ENCODE results near the gene IGSF21.

DNA sequence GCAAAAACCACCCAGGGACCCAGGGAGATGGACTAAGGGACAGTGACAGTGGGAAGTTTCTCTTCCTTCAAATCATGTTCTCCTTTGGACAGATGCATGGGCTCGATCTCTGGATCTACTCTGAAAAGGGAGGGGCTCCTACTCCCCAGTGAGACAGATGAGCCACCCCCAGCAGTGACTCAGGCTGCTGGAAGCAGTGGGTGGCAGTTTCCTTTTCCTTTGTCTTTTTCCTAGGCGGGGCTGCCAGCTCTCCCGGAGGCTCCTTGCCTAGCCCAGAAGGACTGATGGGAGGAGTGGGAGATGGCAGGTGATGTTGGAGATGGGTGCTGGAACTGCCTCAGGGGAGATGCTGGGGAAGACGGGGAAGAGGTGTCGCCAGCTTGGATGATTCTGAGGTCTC is 41.0 kb upstream of the IGSF21 start:
- TF ChIP-seq, protein P1, sequence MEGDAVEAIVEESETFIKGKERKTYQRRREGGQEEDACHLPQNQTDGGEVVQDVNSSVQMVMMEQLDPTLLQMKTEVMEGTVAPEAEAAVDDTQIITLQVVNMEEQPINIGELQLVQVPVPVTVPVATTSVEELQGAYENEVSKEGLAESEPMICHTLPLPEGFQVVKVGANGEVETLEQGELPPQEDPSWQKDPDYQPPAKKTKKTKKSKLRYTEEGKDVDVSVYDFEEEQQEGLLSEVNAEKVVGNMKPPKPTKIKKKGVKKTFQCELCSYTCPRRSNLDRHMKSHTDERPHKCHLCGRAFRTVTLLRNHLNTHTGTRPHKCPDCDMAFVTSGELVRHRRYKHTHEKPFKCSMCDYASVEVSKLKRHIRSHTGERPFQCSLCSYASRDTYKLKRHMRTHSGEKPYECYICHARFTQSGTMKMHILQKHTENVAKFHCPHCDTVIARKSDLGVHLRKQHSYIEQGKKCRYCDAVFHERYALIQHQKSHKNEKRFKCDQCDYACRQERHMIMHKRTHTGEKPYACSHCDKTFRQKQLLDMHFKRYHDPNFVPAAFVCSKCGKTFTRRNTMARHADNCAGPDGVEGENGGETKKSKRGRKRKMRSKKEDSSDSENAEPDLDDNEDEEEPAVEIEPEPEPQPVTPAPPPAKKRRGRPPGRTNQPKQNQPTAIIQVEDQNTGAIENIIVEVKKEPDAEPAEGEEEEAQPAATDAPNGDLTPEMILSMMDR (IDR thresholded peaks at IDR 0.05), result no peak
- no peak for TF ChIP-seq POLR2A (IDR thresholded peaks at IDR 0.05)
